HEK293 (cell line): ENCODE measurements around the gene PRMT2.

Experiments used
- CTCF ChIA-PET: fragments of 350-600 bp; formaldehyde crosslinking; extraction: SDS; loops from one replicate; lab custom pipeline; 2021; ENCODE audit warnings: antibody characterized with exemption; lab: Yijun Ruan, JAX
- POLR2A ChIA-PET: fragments of 300-600 bp; formaldehyde crosslinking; extraction: SDS; loops from one replicate; lab custom pipeline; 2020; ENCODE audit warnings: antibody characterized with exemption, inconsistent platforms; lab: Yijun Ruan, JAX
- H3K27ac ChIP-seq: fragments of 200-500 bp; sonication (Bioruptor generic); 2 replicates; pipeline ENCODE4 v1.5.1; 2014; ENCODE audit warnings: low read depth, low read length, control low read depth, inconsistent platforms; ENCODE audit errors: extremely low read depth
- H3K36me3 ChIP-seq, 2 experiments: fragments of 200-500 bp in 1 of 2; sonication (Bioruptor generic) in 1 of 2; 1 replicate in 1 of 2; 2 replicates in 1 of 2; pipeline ENCODE4 v1.5.1; 2014 to 2017; ENCODE audit warnings: inconsistent platforms in 2 of 2, low read length in 2 of 2; ENCODE audit not compliant: control insufficient read depth in 2 of 2, insufficient read depth in 1 of 2
- H3K4me1 ChIP-seq: fragments of 200-500 bp; sonication (Bioruptor generic); 2 replicates; pipeline ENCODE4 v1.5.1; 2014; ENCODE audit warnings: mild to moderate bottlenecking, low read length, inconsistent platforms; ENCODE audit not compliant: control insufficient read depth, insufficient read depth
- H3K4me3 ChIP-seq: 2 replicates; pipeline ENCODE4 v1.5.1; 2011; ENCODE audit warnings: low read depth, mild to moderate bottlenecking, control low read depth, low read length, moderate library complexity
- H3K9me3 ChIP-seq: fragments of 200-500 bp; sonication (Bioruptor generic); 2 replicates; pipeline ENCODE4 v1.5.1; 2014; ENCODE audit warnings: low read depth, low read length, inconsistent platforms; ENCODE audit not compliant: control insufficient read depth, insufficient read depth
- FEZF1 ChIP-seq: fragments of 450-650 bp; formaldehyde crosslinking; IDR thresholded peaks from 2 replicates; pipeline ENCODE4 v1.5.1; 2016; ENCODE audit warnings: missing biosample characterization, missing genetic modification characterization
- HOXC10 ChIP-seq: sonication (generic); formaldehyde crosslinking; IDR thresholded peaks from 2 replicates; pipeline ENCODE4 v1.8.1; 2023; ENCODE audit warnings: mild to moderate bottlenecking, missing genetic modification reagents
- MZF1 ChIP-seq: fragments of 450-650 bp; formaldehyde crosslinking; IDR thresholded peaks from 2 replicates; pipeline ENCODE4 v1.5.1; 2017; ENCODE audit warnings: missing biosample characterization, missing genetic modification characterization, borderline replicate concordance
- RBAK ChIP-seq: fragments of 450-650 bp; formaldehyde crosslinking; IDR thresholded peaks from 2 replicates; pipeline ENCODE4 v1.5.1; 2016; ENCODE audit warnings: missing biosample characterization, missing genetic modification characterization
- SP7 ChIP-seq: fragments of 450-650 bp; formaldehyde crosslinking; IDR thresholded peaks from 2 replicates; pipeline ENCODE4 v1.5.1; 2016; ENCODE audit warnings: missing biosample characterization, missing genetic modification characterization
- TCF7L2 ChIP-seq: IDR thresholded peaks from 2 replicates; pipeline ENCODE4 v1.6.1; 2011; ENCODE audit warnings: low read depth, mild to moderate bottlenecking, inconsistent platforms, low read length, moderate library complexity, borderline replicate concordance
- TRIM28 ChIP-seq: IDR thresholded peaks from 2 replicates; pipeline ENCODE4 v1.6.1; 2011; ENCODE audit warnings: low read length, control low read depth, borderline replicate concordance
- ZBTB17 ChIP-seq: fragments of 450-650 bp; formaldehyde crosslinking; IDR thresholded peaks from 2 replicates; pipeline ENCODE4 v1.5.1; 2016; ENCODE audit warnings: missing biosample characterization, missing genetic modification characterization
- ZBTB21 ChIP-seq: fragments of 450-650 bp; formaldehyde crosslinking; IDR thresholded peaks from 2 replicates; pipeline ENCODE4 v1.5.1; 2017; ENCODE audit warnings: missing biosample characterization, missing genetic modification characterization
- ZFP41 ChIP-seq: fragments of 450-650 bp; formaldehyde crosslinking; IDR thresholded peaks from 2 replicates; pipeline ENCODE4 v1.5.1; 2016; ENCODE audit warnings: missing biosample characterization, missing genetic modification characterization, borderline replicate concordance
- ZNF133 ChIP-seq: fragments of 450-650 bp; formaldehyde crosslinking; IDR thresholded peaks from 2 replicates; pipeline ENCODE4 v1.5.1; 2016; ENCODE audit warnings: missing biosample characterization, missing genetic modification characterization
- ZNF2 ChIP-seq: fragments of 450-650 bp; formaldehyde crosslinking; IDR thresholded peaks from 2 replicates; pipeline ENCODE4 v1.5.1; 2016; ENCODE audit warnings: missing biosample characterization, missing genetic modification characterization
- ZNF366 ChIP-seq: fragments of 450-650 bp; formaldehyde crosslinking; conservative IDR thresholded peaks from 2 replicates; pipeline ENCODE4 v1.5.1; 2016; ENCODE audit warnings: missing biosample characterization, missing genetic modification characterization
- ZNF404 ChIP-seq: fragments of 450-650 bp; formaldehyde crosslinking; IDR thresholded peaks from 2 replicates; pipeline ENCODE4 v1.5.1; 2017; ENCODE audit warnings: missing biosample characterization, missing genetic modification characterization
- ZNF514 ChIP-seq: fragments of 450-650 bp; formaldehyde crosslinking; IDR thresholded peaks from 2 replicates; pipeline ENCODE4 v1.5.1; 2016; ENCODE audit warnings: missing biosample characterization, missing genetic modification characterization
- ZNF585B ChIP-seq: fragments of 450-650 bp; formaldehyde crosslinking; IDR thresholded peaks from 2 replicates; pipeline ENCODE4 v1.5.1; 2016; ENCODE audit warnings: missing biosample characterization, missing genetic modification characterization
- ZNF677 ChIP-seq: fragments of 450-650 bp; IDR thresholded peaks from 2 replicates; pipeline ENCODE4 v1.5.0; 2018; ENCODE audit warnings: missing biosample characterization, mild to moderate bottlenecking, missing genetic modification characterization, moderate library complexity
- ZNF76 ChIP-seq: fragments of 450-650 bp; formaldehyde crosslinking; IDR thresholded peaks from 2 replicates; pipeline ENCODE4; 2016; ENCODE audit warnings: low read depth, missing biosample characterization, missing genetic modification characterization, borderline replicate concordance
- ZNF792 ChIP-seq: fragments of 450-650 bp; formaldehyde crosslinking; IDR thresholded peaks from 2 replicates; pipeline ENCODE4 v1.5.1; 2016; ENCODE audit warnings: missing biosample characterization, missing genetic modification characterization
- ZSCAN23 ChIP-seq: fragments of 450-650 bp; formaldehyde crosslinking; IDR thresholded peaks from 2 replicates; pipeline ENCODE4 v1.5.1; 2016; ENCODE audit warnings: missing biosample characterization, missing genetic modification characterization
- ZXDB ChIP-seq: fragments of 450-650 bp; formaldehyde crosslinking; IDR thresholded peaks from 2 replicates; pipeline ENCODE4 v1.5.1; 2016; ENCODE audit warnings: missing biosample characterization, missing genetic modification characterization
- TF ChIP-seq, protein P1 (sequence below): sonication (generic); formaldehyde crosslinking; IDR thresholded peaks from 2 replicates; pipeline ENCODE4 v1.8.1; 2022; ENCODE audit warnings: mild to moderate bottlenecking, moderate library complexity, missing genetic modification reagents
- TF ChIP-seq, protein P2 (sequence below): fragments of 450-650 bp; formaldehyde crosslinking; IDR thresholded peaks from 2 replicates; pipeline ENCODE4 v1.5.1; 2017; ENCODE audit warnings: missing biosample characterization, missing genetic modification characterization
- TF ChIP-seq, protein P3 (sequence below): fragments of 450-650 bp; formaldehyde crosslinking; IDR thresholded peaks from 2 replicates; pipeline ENCODE4 v1.5.1; 2016; ENCODE audit warnings: missing biosample characterization, missing genetic modification characterization
- TF ChIP-seq, protein P4 (sequence below): fragments of 450-650 bp; formaldehyde crosslinking; IDR thresholded peaks from 2 replicates; pipeline ENCODE4 v1.5.1; 2016; ENCODE audit warnings: missing biosample characterization, missing genetic modification characterization
- TF ChIP-seq, protein P5 (sequence below): fragments of 450-650 bp; formaldehyde crosslinking; IDR thresholded peaks from 2 replicates; pipeline ENCODE4 v1.5.1; 2016; ENCODE audit warnings: missing biosample characterization, missing genetic modification characterization
- TF ChIP-seq, protein P6 (sequence below): fragments of 450-650 bp; formaldehyde crosslinking; IDR thresholded peaks from 2 replicates; pipeline ENCODE4 v1.5.1; 2016; ENCODE audit warnings: missing biosample characterization, missing genetic modification characterization

PRMT2 gene

DNA sequence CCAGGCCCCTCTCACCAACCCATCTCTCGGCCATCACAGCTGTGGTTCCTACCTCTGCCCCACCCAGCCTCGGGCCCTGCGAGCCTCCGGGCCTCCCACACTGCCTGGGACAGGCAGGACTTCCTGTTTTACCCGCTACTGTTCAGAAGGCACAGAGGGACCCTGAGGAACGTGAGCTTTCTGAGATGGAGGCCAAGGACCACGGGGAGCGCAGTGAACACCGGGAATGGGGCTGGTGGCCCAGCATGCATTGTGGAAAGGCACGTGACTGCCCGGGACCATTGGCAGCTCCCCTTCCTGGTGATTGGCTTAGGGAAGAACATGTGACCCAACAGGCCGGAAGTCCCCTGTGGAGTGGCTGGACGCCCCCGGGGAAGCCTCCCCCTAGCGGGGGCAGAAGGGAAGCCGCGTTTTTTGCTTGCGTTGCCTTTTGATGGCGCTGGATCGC is 37.6 kb upstream of the PRMT2 start:
- H3K4me3 ChIP-seq: no peak overlapping the region
- no peaks in the 10 kb centered on the region for H3K9me3 ChIP-seq
- ChIA-PET CTCF (interaction anchor here (0.6 kb wide), 1 partner anchor 50 kb away, joined by 3 read pairs; no protein-coding TSS in a partner anchor), POLR2A (interaction anchor here (0.7 to 1.1 kb wide), 2 partner anchors 10 to 38 kb away, joined by 4 to 5 read pairs; partner anchors contain the start of gene PRMT2)
- no peaks in the 10 kb centered on the region for H3K36me3 ChIP-seq
- H3K4me1 ChIP-seq: no peaks in the 10 kb centered on the region; the same call in 1 of the 2 replicates
- H3K27ac ChIP-seq: no peak overlapping the region
- TF ChIP-seq ZNF585B (tag by site-specific recombination) (no peak), TCF7L2 (no peak), MZF1 (no peak), ZNF76 (tag by site-specific recombination) (no peak), ZNF133 (tag by site-specific recombination) (no peak), HOXC10 (CRISPR knock-in tag) (no peak), ZNF677 (tag by site-specific recombination) (no peak), ZFP41 (tag by site-specific recombination) (no peak), ZXDB (no peak), SP7 (tag by site-specific recombination) (no peak), ZNF514 (tag by site-specific recombination) (no peak), FEZF1 (tag by site-specific recombination) (no peak), ZSCAN23 (tag by site-specific recombination) (no peak), ZBTB17 (tag by site-specific recombination) (no peak), ZNF366 (tag by site-specific recombination) (no peak)
- TF ChIP-seq, protein P1, sequence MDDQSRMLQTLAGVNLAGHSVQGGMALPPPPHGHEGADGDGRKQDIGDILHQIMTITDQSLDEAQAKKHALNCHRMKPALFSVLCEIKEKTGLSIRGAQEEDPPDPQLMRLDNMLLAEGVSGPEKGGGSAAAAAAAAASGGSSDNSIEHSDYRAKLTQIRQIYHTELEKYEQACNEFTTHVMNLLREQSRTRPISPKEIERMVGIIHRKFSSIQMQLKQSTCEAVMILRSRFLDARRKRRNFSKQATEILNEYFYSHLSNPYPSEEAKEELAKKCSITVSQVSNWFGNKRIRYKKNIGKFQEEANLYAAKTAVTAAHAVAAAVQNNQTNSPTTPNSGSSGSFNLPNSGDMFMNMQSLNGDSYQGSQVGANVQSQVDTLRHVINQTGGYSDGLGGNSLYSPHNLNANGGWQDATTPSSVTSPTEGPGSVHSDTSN (CRISPR knock-in tag): no peak
- TF ChIP-seq, protein P2, sequence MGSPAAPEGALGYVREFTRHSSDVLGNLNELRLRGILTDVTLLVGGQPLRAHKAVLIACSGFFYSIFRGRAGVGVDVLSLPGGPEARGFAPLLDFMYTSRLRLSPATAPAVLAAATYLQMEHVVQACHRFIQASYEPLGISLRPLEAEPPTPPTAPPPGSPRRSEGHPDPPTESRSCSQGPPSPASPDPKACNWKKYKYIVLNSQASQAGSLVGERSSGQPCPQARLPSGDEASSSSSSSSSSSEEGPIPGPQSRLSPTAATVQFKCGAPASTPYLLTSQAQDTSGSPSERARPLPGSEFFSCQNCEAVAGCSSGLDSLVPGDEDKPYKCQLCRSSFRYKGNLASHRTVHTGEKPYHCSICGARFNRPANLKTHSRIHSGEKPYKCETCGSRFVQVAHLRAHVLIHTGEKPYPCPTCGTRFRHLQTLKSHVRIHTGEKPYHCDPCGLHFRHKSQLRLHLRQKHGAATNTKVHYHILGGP: no peak
- TF ChIP-seq, protein P3, sequence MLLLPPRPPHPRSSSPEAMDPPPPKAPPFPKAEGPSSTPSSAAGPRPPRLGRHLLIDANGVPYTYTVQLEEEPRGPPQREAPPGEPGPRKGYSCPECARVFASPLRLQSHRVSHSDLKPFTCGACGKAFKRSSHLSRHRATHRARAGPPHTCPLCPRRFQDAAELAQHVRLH (tag by site-specific recombination): no peak
- TF ChIP-seq, protein P4, sequence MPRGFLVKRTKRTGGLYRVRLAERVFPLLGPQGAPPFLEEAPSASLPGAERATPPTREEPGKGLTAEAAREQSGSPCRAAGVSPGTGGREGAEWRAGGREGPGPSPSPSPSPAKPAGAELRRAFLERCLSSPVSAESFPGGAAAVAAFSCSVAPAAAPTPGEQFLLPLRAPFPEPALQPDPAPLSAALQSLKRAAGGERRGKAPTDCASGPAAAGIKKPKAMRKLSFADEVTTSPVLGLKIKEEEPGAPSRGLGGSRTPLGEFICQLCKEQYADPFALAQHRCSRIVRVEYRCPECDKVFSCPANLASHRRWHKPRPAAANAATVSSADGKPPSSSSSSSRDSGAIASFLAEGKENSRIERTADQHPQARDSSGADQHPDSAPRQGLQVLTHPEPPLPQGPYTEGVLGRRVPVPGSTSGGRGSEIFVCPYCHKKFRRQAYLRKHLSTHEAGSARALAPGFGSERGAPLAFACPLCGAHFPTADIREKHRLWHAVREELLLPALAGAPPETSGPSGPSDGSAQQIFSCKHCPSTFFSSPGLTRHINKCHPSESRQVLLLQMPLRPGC (tag by site-specific recombination): no peak

DNA sequence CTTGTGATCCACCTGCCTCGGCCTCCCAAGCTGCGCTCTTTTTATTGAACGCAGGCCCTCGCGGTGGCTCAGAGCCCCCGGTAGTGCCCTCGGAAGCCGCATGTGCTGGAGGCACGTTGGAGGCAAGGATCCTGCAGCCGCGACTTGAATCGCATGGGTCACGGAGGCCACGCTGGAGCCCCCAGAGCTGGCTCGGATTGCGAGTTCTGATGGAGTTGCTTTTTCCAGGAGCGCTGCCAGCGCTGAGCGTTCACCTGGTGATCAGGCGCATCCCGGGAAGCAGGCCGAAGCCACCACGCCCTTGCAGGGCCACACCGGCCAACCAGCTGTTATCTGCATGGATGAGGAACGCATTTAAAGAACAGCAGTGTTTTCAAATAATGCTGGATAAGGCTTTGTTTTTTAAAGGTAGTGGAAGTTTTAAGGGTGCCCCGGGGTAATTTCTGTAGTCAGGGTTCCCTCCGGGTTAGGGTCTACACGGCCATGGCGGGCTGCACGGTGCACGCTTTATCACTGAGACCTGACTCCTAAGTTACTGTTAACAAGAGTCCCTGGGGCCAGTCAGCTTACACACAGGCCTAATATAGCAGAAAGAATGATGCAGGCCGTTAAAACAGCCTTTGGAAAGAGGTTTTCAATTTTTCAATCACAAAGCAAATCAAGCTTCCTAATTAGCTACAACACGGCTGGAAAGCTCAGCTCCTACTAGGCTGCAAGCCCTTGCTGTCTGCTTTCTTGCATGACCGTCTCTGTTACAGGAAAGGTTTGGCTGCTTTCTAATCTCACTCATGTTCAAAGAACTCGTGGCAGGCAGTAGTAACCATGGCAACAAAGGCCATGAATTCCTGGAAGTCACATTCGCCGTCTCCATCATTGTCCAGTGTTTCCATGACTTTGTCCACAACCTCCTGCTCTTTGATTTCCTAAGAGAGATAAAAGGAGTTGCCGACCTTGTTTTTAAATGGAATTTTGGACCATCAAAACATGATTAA is 36.6 kb upstream of the PRMT2 start:
- no peak overlapping the region for H3K27ac ChIP-seq
- H3K4me1 ChIP-seq: no peaks in the 10 kb centered on the region; the same call in 1 of the 2 replicates
- H3K9me3 ChIP-seq: no peaks in the 10 kb centered on the region
- ChIA-PET POLR2A (interaction anchor here (0.6 to 1.1 kb wide), 2 partner anchors 37 to 91 kb away, joined by 4 to 9 read pairs; partner anchors contain the start of gene PRMT2), CTCF (interaction anchor here (0.6 kb wide), 1 partner anchor 51 kb away, joined by 3 read pairs; no protein-coding TSS in a partner anchor)
- no peaks in the 10 kb centered on the region for H3K36me3 ChIP-seq
- H3K4me3 ChIP-seq: no peak overlapping the region
- no peak for TF ChIP-seq ZNF792 (tag by site-specific recombination)
- TF ChIP-seq, protein P5, sequence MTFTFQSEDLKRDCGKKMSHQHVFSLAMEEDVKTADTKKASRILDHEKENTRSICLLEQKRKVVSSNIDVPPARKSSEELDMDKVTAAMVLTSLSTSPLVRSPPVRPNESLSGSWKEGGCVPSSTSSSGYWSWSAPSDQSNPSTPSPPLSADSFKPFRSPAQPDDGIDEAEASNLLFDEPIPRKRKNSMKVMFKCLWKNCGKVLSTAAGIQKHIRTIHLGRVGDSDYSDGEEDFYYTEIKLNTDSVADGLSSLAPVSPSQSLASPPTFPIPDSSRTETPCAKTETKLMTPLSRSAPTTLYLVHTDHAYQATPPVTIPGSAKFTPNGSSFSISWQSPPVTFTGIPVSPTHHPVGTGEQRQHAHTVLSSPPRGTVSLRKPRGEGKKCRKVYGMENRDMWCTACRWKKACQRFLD (tag by site-specific recombination): no peak
- TF ChIP-seq, protein P1 (CRISPR knock-in tag): no peak
- no peak for TF ChIP-seq ZNF404 (tag by site-specific recombination)
- TF ChIP-seq ZNF2 (tag by site-specific recombination): no peak
- TF ChIP-seq RBAK (tag by site-specific recombination): no peak
- TF ChIP-seq, protein P6, sequence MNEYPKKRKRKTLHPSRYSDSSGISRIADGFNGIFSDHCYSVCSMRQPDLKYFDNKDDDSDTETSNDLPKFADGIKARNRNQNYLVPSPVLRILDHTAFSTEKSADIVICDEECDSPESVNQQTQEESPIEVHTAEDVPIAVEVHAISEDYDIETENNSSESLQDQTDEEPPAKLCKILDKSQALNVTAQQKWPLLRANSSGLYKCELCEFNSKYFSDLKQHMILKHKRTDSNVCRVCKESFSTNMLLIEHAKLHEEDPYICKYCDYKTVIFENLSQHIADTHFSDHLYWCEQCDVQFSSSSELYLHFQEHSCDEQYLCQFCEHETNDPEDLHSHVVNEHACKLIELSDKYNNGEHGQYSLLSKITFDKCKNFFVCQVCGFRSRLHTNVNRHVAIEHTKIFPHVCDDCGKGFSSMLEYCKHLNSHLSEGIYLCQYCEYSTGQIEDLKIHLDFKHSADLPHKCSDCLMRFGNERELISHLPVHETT (tag by site-specific recombination): no peak
- no peak for TF ChIP-seq ZBTB21 (tag by site-specific recombination)
- no peak for TF ChIP-seq TRIM28
